GM12875 (cell line): ENCODE results near the gene TPSG1.
"Not testable (repeated sequence)": the region's sequence is repeated elsewhere in the genome, so short reads cannot be mapped to it uniquely, and the experiment has no call there.

Experiments
- H3K4me3 ChIP-seq: one replicate; pipeline ENCODE4 v1.5.1; 2011; ENCODE audit warnings: low read depth, low read length, control low read depth
- TF ChIP-seq, protein P1 (sequence below): IDR thresholded peaks from 2 replicates; pipeline ENCODE4 v1.5.1; 2011; ENCODE audit warnings: low read depth, mild to moderate bottlenecking, control low read depth, inconsistent platforms, low read length, moderate library complexity, borderline replicate concordance; ENCODE audit not compliant: insufficient read depth

Gene TPSG1

DNA sequence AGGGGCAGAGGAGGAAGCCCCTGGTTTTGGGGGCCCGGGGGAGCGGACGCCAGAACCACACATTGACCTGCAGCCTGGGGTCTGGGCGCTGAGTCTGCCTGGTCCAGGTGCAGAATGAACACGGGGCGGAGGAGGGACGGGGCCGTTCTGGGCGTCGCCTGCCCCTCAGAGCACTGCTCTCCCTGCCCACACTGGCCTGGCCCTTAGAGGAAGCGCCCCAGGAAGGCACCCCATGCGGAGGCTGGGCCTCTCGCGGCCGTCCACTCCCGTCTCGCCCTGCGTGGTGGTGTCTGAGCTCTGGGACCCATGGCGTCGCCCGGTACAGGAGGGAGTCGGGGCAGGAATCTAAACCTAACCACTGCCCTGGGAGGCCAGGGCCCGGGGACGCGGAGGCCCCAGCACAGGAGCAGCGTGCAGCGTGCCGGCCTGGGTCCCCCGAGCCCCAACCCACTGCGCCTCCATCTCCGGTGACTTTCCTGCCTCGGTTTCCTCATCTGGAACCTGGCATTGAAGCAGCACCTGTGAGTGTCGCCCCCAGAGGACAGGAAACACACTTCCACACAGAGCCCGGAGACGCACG lies 35.1 kb upstream of the TPSG1 start:
- TF ChIP-seq, protein P1, sequence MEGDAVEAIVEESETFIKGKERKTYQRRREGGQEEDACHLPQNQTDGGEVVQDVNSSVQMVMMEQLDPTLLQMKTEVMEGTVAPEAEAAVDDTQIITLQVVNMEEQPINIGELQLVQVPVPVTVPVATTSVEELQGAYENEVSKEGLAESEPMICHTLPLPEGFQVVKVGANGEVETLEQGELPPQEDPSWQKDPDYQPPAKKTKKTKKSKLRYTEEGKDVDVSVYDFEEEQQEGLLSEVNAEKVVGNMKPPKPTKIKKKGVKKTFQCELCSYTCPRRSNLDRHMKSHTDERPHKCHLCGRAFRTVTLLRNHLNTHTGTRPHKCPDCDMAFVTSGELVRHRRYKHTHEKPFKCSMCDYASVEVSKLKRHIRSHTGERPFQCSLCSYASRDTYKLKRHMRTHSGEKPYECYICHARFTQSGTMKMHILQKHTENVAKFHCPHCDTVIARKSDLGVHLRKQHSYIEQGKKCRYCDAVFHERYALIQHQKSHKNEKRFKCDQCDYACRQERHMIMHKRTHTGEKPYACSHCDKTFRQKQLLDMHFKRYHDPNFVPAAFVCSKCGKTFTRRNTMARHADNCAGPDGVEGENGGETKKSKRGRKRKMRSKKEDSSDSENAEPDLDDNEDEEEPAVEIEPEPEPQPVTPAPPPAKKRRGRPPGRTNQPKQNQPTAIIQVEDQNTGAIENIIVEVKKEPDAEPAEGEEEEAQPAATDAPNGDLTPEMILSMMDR = no peak
- no peak overlapping the region for H3K4me3 ChIP-seq

DNA sequence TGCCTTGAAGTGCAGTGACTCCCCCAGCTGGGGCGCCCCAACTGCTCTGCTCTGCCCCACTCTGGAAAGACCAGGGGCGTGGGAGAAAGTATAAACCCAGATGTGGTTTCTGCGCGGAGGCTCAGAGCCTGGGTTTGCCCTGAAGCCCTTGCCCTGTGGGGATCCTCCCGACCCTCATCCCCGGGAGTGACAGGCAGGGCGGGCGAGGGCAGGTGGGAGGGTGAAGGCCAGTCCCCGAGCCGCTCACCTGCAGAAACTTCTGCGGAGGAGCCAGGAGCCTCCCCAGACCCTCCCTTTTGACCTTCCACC lies 34.6 kb upstream of the TPSG1 start:
- TF ChIP-seq, protein P1 = no peak
- no peak overlapping the region for H3K4me3 ChIP-seq

DNA sequence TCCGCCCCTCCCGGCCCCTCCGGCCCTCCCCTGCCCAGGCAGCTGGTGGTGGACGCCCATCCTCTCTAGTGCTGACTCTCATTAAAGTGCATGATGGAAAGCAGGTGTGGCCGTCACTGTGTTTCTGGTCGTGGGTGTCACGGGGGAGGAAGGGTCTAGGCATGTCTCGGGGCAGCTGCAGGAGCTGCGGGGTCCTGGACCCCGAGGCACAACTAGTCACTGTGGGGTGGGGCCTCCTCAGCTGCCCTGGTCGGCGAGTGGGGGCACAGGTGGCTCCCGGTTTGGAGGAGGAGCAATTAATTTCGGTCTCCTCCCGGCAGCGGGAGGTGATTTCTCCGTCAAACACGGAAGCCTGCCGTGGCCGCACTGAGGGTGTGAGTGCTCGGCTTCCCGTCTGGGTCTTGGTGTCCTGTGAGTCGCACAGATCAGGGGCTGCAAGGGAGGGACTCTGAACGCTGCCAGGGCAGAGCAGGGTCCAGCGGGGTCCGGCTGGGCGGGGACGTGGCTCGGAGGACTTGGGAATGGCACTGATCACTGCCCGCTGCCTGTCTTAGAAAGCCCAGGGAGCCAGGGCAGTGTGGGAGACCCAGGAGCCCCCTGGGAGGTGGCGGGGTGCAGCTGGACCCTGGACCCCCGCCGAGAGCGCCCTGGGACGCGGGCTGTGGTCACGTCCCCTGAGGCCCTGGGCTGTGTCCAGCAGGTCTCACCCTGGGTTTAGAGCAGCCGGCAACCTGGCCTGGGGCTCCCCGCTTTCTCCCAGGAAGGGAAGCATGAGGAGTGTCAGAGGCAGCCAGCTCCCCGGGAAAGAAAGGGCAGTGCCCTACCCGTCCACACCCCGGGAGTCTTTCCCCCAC lies 34.1 kb upstream of the TPSG1 start:
- no peak overlapping the region for H3K4me3 ChIP-seq
- TF ChIP-seq, protein P1 = no peak

DNA sequence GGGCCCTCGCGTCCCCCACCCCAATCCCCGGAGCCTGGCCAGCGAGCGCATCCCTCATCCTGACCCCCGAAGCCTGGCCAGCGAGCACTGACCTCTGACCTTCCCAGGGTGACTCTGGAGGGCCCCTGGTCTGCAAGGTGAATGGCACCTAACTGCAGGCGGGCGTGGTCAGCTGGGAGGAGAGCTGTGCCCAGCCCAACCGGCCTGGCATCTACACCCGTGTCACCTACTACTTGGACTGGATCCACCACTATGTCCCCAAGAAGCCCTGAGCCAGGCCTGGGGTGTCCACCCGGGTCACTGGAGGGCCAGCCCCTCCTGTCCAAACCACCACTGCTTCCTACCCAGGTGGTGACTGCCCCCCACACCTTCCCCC lies 33.1 kb upstream of the TPSG1 start:
- TF ChIP-seq, protein P1 = no peak

DNA sequence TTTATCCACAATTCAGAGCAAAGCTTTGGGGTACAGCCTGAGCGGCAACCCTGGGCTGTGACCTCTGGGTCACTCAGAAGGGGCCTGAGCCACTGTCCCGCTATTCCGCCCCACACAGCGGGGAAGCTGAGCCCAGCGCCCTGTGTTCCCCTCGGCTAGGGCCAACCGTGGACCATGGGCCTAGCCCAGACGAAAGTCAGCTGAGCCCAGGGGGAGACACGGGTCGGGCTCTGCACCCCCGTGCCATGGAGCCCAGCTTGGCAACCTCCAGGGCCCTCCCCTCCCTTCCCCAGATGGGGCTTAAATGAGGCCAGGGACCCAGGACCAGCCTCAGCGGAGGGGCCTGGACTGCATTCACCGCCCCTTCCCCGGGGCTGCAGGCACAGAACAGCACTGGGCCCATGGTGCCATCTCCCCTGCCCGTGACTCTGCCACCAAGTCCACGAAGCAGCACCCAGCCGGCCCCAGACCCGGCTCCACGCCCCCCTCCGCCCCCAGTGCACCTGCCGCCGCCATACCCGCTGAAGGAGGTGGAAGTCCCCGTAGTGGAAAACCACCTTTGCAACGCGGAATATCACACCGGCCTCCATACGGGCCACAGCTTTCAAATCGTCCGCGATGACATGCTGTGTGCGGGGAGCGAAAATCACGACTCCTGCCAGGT lies 32.6 kb upstream of the TPSG1 start:
- H3K4me3 ChIP-seq = no peak overlapping the region
- TF ChIP-seq, protein P1 = no peak

More for the DNA sequence above, 33.1 kb upstream of the TPSG1 start:
- no peak overlapping the region for H3K4me3 ChIP-seq

DNA sequence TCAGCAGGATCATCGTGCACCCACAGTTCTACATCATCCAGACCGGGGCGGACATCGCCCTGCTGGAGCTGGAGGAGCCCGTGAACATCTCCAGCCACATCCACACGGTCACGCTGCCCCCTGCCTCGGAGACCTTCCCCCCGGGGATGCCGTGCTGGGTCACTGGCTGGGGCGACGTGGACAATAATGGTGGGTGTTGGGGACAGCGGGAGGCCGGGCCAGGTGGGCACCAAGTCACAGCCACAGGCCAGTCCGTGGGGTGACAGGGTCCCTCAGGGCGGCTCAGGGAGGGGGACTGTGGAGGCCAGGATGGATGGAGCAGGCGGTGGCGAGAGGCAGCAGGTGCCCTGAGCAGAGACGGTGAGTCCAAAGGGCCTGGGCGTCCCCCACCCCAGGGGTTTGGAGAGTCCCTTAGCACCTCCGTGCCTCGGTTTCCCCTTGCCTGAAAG lies 31.8 kb upstream of the TPSG1 start:
- TF ChIP-seq, protein P1 = no peak
- H3K4me3 ChIP-seq = no peak overlapping the region

DNA sequence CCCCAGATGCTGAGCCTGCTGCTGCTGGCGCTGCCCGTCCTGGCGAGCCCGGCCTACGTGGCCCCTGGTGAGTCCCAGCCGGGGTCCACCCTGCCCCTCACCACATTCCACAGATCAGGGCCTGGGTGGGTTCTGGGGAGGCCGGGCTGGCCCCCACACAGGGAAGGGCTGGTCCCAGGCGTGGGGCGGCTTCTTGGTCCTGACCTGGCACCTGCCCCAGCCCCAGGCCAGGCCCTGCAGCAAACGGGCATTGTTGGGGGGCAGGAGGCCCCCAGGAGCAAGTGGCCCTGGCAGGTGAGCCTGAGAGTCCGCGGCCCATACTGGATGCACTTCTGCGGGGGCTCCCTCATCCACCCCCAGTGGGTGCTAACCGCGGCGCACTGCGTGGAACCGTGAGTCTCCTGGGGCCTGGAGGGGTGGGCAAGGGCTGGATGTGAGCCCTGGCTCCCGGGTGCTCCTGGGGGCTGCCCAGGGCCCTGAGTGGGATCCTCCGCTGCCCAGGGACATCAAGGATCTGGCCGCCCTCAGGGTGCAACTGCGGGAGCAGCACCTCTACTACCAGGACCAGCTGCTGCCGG lies 31.3 kb upstream of the TPSG1 start:
- H3K4me3 ChIP-seq = not testable (repeated sequence)

DNA sequence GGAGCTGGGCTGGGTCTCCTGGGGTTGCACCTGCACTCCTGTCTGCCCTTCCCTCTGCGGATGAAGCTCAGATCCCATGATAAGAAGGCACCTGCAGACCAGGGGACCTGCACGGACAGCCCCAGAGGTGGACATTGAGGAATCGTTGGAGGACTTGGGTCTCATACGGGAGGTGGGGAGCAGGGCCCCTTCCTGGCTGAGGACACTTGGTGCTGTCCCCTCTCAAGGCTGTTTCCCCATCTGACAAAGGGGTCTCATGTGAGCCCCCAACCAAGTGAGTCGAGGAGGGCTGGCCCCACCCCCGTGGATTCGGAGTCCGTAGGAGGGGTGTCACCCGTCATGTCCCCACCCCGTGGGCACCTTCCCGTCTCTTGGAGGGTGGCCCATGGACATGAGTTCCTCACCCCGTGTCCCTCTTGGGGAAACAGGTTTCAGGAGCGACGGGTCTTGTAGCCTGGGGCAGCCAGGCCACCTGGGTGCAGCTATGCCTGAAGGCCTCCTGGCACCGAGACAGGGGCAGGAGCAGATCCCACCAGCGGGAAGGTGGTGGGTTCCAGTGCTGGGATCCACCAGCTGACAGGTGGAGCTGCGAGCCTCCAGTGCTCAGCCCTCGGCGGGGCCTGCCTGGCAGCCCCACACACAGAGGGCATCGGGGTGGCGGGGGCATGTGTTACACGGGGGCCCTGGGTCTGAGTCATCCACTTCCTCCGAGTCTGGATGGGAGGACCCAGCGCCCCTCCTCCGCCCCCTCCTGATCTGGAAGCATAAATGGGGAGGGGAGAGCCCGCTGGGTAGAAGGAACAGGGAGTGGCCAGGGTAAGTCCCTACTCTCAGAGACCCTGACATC lies 30.4 kb upstream of the TPSG1 start, which contains the start of gene TPSD1:
TPSD1 (plus strand) TSS at position 794 of the 847 bp plus-strand sequence. CDS start 212 bp downstream, outside the sequence.
- not testable (repeated sequence) for H3K4me3 ChIP-seq

DNA sequence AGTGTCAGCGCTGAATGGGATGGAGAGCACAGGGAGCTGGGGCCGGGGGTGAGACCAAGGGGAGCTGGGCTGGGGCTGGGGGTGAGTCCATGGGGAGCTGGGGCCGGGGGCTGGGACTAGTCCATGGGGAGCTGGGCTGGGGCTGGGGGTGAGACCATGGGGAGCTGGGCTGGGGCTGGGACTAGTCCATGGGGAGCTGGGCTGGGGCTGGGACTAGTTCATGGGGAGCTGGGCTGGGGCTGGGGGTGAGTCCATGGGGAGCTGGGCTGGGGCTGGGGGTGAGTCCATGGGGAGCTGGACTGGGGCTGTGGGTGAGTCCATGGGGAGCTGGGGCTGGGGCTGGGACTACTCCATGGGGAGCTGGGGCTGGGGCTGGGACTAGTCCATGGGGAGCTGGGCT lies 29.8 kb upstream of the TPSG1 start:
- not testable (repeated sequence) for H3K4me3 ChIP-seq

DNA sequence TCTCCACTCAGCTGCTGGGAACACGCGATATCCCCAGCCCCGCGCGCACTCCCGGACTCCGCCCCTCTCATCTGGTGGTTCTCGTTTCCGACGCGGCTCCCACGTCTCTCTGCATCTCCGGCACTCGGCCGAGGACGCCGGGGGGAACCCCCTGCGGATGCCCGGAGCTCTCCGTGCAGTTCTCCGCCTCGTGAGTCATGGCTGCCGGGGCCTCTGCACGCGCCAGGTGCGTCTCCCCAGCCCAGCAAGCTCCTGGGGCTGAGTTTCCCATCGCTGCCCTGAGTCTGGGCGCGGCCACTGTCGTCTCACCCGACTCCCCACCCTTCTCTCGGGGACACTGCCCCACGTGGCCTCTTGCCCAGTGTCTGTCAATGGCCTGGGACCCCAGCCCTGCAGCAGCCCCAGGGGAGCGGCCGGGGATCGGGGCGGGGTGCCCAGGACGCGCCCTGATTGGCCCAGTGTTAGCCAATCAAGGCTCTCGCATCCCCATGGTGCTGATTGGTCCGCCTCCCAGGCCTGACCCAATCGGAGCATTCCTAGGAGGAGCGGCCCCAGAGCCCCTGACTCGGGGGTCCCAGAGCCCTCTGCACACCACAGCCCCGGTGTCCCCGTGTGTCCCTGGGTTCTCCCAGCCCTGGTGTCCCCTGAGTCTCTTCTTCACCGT lies 28.8 kb upstream of the TPSG1 start:
- not testable (repeated sequence) for H3K4me3 ChIP-seq
